Measurements from ENCODE around the gene DYNC1H1. TPM values are rescaled to one million over a fixed set of nuclear protein-coding genes. Genes with fewer than 3 reads are reported as not detected.

The DYNC1H1 gene
- polyA plus RNA-seq, 1 donor from 2014 or later: 298 TPM

DNA sequence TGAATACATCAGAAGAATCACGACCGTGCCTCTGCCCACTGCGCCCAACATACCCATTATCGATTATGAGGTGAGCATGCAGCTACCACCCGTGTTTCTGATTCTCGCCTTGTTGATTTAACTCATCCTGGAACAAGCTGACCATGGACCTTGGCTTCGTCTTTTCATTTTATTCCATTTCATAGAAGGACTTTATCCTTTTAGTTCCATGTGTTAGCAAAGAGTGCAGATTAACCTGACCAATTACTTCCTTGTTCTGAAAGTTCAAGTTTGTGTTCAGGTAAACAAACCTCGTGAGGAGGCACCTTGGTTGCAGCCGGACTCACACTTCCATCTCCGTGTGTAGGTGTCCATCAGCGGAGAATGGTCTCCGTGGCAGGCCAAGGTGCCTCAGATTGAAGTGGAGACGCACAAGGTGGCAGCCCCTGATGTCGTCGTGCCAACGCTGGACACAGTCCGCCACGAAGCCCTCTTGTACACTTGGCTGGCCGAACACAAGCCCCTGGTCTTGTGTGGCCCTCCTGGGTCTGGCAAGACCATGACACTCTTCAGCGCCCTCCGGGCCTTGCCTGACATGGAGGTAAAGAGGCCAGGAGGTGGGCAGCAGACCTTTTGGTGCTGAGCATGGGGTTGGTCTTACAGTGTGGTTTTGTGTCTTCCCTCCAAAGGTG, 52.2 kb downstream of the DYNC1H1 start:
- Histone ChIP-seq H3K27ac (ENCODE audit: low read length) (no peak overlapping the region), H4K20me1 (ENCODE audit: insufficient read depth) (no peaks in the 10 kb centered on the region), H3K9ac (ENCODE audit: low read length) (no peak overlapping the region), H3F3A (ENCODE audit: insufficient read depth, low read length, poor library complexity, severe bottlenecking) (no peaks in the 10 kb centered on the region), H3K4me3 (ENCODE audit: low read length) (no peak overlapping the region), H2AFZ (ENCODE audit: low read depth, low read length) (no peak overlapping the region), H3K79me2 (replicated peaks; ENCODE audit: insufficient read depth, low read length) (no peaks in the 10 kb centered on the region), H3K36me3 (ENCODE audit: insufficient read depth, low read length) (peaks cover 24% of the 10 kb centered on the region), H3K27me3 (ENCODE audit: insufficient read depth, low read depth, low read length) (no peaks in the 10 kb centered on the region), H3K4me2 (ENCODE audit: low read length) (no peak overlapping the region), H3K9me3 (ENCODE audit: low read length) (no peaks in the 10 kb centered on the region), H3K9me2 (ENCODE audit: insufficient read depth, low read length) (no peaks in the 10 kb centered on the region)
- no peak for TF ChIP-seq SMC3 (conservative IDR thresholded peaks at IDR 0.05; ENCODE audit: poor library complexity)
- no peak for TF ChIP-seq EP300 (conservative IDR thresholded peaks at IDR 0.05; ENCODE audit: poor library complexity, severe bottlenecking)
- TF ChIP-seq POLR2AphosphoS5 (IDR thresholded peaks at IDR 0.05): no peak

DNA sequence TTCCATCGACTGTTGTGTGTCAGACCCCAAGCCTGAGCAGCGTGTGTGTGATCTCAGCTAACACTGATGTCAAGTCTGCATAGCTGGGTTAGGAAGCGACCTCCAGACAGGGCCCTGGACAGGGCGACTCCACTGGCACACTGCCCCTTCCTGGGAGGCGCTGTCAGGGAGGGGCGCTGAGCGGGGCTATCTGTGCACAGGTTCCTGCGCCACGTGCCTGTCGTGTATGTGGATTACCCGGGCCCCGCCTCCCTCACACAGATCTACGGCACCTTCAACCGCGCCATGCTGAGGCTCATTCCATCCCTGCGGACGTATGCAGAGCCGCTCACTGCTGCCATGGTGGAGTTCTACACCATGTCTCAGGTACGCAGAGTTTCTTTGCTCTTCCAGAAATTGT, 53.9 kb downstream of the DYNC1H1 start:
- no peak for TF ChIP-seq TAF1 (IDR thresholded peaks at IDR 0.05; ENCODE audit: low read depth)
- TF ChIP-seq EP300 (conservative IDR thresholded peaks at IDR 0.05; ENCODE audit: poor library complexity, severe bottlenecking): no peak
- TF ChIP-seq EZH2 (IDR thresholded peaks at IDR 0.05; ENCODE audit: borderline replicate concordance, insufficient read depth, low read length, poor library complexity, severe bottlenecking): no peak
- no peak for TF ChIP-seq RAD21 (conservative IDR thresholded peaks at IDR 0.05)
- no peak for TF ChIP-seq POLR2AphosphoS5 (IDR thresholded peaks at IDR 0.05)
- no peak for TF ChIP-seq SMC3 (conservative IDR thresholded peaks at IDR 0.05; ENCODE audit: poor library complexity)
- TF ChIP-seq MXI1 (conservative IDR thresholded peaks at IDR 0.05; ENCODE audit: poor library complexity, severe bottlenecking): no peak
- TF ChIP-seq, protein P1, sequence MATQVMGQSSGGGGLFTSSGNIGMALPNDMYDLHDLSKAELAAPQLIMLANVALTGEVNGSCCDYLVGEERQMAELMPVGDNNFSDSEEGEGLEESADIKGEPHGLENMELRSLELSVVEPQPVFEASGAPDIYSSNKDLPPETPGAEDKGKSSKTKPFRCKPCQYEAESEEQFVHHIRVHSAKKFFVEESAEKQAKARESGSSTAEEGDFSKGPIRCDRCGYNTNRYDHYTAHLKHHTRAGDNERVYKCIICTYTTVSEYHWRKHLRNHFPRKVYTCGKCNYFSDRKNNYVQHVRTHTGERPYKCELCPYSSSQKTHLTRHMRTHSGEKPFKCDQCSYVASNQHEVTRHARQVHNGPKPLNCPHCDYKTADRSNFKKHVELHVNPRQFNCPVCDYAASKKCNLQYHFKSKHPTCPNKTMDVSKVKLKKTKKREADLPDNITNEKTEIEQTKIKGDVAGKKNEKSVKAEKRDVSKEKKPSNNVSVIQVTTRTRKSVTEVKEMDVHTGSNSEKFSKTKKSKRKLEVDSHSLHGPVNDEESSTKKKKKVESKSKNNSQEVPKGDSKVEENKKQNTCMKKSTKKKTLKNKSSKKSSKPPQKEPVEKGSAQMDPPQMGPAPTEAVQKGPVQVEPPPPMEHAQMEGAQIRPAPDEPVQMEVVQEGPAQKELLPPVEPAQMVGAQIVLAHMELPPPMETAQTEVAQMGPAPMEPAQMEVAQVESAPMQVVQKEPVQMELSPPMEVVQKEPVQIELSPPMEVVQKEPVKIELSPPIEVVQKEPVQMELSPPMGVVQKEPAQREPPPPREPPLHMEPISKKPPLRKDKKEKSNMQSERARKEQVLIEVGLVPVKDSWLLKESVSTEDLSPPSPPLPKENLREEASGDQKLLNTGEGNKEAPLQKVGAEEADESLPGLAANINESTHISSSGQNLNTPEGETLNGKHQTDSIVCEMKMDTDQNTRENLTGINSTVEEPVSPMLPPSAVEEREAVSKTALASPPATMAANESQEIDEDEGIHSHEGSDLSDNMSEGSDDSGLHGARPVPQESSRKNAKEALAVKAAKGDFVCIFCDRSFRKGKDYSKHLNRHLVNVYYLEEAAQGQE (IDR thresholded peaks at IDR 0.05; ENCODE audit: borderline replicate concordance): no peak
- TF ChIP-seq, protein P2, sequence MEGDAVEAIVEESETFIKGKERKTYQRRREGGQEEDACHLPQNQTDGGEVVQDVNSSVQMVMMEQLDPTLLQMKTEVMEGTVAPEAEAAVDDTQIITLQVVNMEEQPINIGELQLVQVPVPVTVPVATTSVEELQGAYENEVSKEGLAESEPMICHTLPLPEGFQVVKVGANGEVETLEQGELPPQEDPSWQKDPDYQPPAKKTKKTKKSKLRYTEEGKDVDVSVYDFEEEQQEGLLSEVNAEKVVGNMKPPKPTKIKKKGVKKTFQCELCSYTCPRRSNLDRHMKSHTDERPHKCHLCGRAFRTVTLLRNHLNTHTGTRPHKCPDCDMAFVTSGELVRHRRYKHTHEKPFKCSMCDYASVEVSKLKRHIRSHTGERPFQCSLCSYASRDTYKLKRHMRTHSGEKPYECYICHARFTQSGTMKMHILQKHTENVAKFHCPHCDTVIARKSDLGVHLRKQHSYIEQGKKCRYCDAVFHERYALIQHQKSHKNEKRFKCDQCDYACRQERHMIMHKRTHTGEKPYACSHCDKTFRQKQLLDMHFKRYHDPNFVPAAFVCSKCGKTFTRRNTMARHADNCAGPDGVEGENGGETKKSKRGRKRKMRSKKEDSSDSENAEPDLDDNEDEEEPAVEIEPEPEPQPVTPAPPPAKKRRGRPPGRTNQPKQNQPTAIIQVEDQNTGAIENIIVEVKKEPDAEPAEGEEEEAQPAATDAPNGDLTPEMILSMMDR (IDR thresholded peaks at IDR 0.05; ENCODE audit: poor library complexity, severe bottlenecking): no peak
- H3K9me3 ChIP-seq (ENCODE audit: low read length): no peaks in the 10 kb centered on the region
- H3K4me2 ChIP-seq (ENCODE audit: low read length): no peak overlapping the region
- no peak overlapping the region for H3K9ac ChIP-seq (ENCODE audit: low read length)
- no peak overlapping the region for H2AFZ ChIP-seq (ENCODE audit: low read depth, low read length)
- no peaks in the 10 kb centered on the region for H3K27me3 ChIP-seq (ENCODE audit: insufficient read depth, low read depth, low read length)
- no peak overlapping the region for H3K4me3 ChIP-seq (ENCODE audit: low read length)
- H3K27ac ChIP-seq (ENCODE audit: low read length): no peak overlapping the region
- H3F3A ChIP-seq (ENCODE audit: insufficient read depth, low read length, poor library complexity, severe bottlenecking): no peaks in the 10 kb centered on the region
- no peaks in the 10 kb centered on the region for H3K9me2 ChIP-seq (ENCODE audit: insufficient read depth, low read length)
- no peaks in the 10 kb centered on the region for H4K20me1 ChIP-seq (ENCODE audit: insufficient read depth)
- peaks cover 22% of the 10 kb centered on the region for H3K36me3 ChIP-seq (ENCODE audit: insufficient read depth, low read length)
- H3K79me2 ChIP-seq (replicated peaks; ENCODE audit: insufficient read depth, low read length): no peaks in the 10 kb centered on the region
